HT1080 (cell line): ENCODE results near the gene GAPVD1. TPM values are rescaled to one million over a fixed set of nuclear protein-coding genes. Genes with fewer than 3 reads are reported as not detected.

Experiments used
- DNase-seq: peaks from one replicate; pipeline ENCODE4 v3.0.0-alpha.2; 2015; ENCODE audit warnings: low read depth
- small RNA-seq: library from RNA; depleted of rRNA; stranded (forward); fragments of <200 nt; gene quantifications from one replicate; pipeline ENCODE3, GENCODE V24; 2014
- total RNA-seq: library from RNA; depleted of rRNA; stranded (reverse); fragments of >200 nt; shearing (Covaris generic); gene quantifications from 2 replicates; pipeline ENCODE4 v1.2.3, GENCODE V29; 2014; rRNA removed

GAPVD1 gene
- total RNA-seq, 1 experiment from 2014 or later = 37.6 TPM

GRCh38 chr9:125404733-125405132 lies 143.1 kb downstream of the GAPVD1 start:
- DNase-seq = no peak

- DNase-seq = peak; percentile 81
Observed at GRCh38 chr9:125405938-125406809, 144.5 kb downstream of the GAPVD1 start.

- no peak for DNase-seq
Observed at GRCh38 chr9:125406810-125407087, 145.1 kb downstream of the GAPVD1 start.

- DNase-seq = no peak
Observed at GRCh38 chr9:125407432-125407973, 145.9 kb downstream of the GAPVD1 start.

GRCh38 chr9:125407974-125408900 lies 146.6 kb downstream of the GAPVD1 start:
- DNase-seq = peak; percentile 58

GRCh38 chr9:125409217-125409636 lies 147.6 kb downstream of the GAPVD1 start:
- peak; percentile 24 for DNase-seq

GRCh38 chr9:125409637-125410521 lies 148.3 kb downstream of the GAPVD1 start:
- peak; percentile 48 for DNase-seq

- DNase-seq = no peak
Observed at GRCh38 chr9:125410522-125410894, 148.9 kb downstream of the GAPVD1 start.

GRCh38 chr9:125411171-125411756 lies 149.6 kb downstream of the GAPVD1 start:
- DNase-seq = no peak

- DNase-seq = no peak
Observed at GRCh38 chr9:125412166-125412565, 150.5 kb downstream of the GAPVD1 start.

GRCh38 chr9:125413579-125413978 lies 152.0 kb downstream of the GAPVD1 start:
- DNase-seq = no peak

- no peak for DNase-seq
Observed at GRCh38 chr9:125415583-125416460, 154.2 kb downstream of the GAPVD1 start.

GRCh38 chr9:125416517-125416916 lies 154.9 kb downstream of the GAPVD1 start:
- DNase-seq = no peak

Small RNAs within 50 kb of the gene (small RNA-seq; reads per million reads assigned to genes)
- gene AL354710.1 = not detected
- not detected for gene RNU6-1020P

Other genes with a start within 250 kb of the GAPVD1 start
- gene SCAI, start 118.3 kb upstream of the GAPVD1 start, total RNA-seq = 3.5 and 7.3 TPM in 2 replicates
- gene PPP6C, start 72.0 kb upstream of the GAPVD1 start, total RNA-seq = 27.0 and 32.2 TPM in 2 replicates
- 41.2 and 44.6 TPM in 2 replicates for gene RABEPK, start 61.3 kb upstream of the GAPVD1 start, total RNA-seq
- gene HSPA5, start 20.5 kb upstream of the GAPVD1 start, total RNA-seq = 55.3 and 83.3 TPM in 2 replicates